ENCODE data around the gene LRRC26. TPM values are rescaled to one million over a fixed set of nuclear protein-coding genes. Genes with fewer than 3 reads are reported as not detected.
A peak's percentile ranks its signal among the peaks of the same experiment; 100 is the strongest.

LRRC26 gene
- total RNA-seq, 3 donors from 2014 or later = 18.7 to 63.0 (median 58.9) TPM

GRCh38 chr9:137165250-137165836 is 4.5 kb downstream of the LRRC26 start:
- no peak for ATAC-seq
- intact Hi-C loops (cut with DNase I, micrococcal nuclease) = no loop called here

DNA sequence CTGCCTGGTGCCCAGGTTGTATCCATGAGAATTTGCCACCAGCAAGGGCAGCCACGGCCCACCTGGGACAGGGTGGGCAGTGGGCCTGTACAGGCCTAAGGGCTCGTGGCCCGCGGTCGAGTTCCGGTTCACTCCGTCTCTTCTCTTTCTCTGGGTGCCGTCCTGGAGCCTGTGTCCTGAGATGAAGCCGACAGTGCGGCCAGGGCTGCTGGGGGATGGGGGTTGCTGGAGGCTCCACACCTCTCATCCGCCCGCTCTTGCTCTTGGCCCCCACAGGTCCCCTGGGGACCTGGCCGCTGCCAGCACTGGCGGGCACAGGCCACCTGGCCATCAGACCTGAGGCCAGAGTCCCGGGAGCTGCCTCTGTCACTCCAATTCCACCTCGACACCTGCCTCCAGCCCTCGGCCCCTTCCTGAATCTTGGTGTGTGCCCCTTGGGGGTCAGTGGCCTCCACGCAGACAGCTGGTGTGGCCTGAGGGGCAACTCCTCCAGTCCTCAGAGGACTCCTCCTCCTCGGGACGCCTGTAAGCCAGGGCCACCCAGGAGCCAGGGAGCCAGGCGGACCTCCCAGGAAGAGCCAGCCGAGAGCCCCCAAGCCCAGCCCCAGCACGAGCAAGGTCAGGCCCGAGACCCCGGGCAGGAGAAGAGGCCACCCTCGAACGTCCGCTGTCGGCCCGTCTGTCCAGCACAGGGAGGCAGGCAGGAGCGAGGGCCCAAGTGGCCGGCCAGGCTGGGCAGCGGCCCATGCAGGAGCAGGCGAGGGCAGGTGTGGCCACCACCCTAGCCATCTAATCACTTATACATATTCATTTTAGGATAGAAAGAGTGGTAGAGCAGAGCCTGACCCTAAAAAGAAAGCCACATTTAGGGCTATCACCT is 5.2 kb downstream of the LRRC26 start:
- intact Hi-C loops (cut with DNase I, micrococcal nuclease) = no loop called here
- Histone ChIP-seq H3K4me3 (no peak overlapping the region), H3K4me1 (ENCODE audit: low read depth) (peaks cover 39% of the 10 kb centered on the region), H3K9me3 (no peaks in the 10 kb centered on the region), H3K36me3 (ENCODE audit: low read depth) (no peaks in the 10 kb centered on the region)
- no peak for TF ChIP-seq CTCF (IDR thresholded peaks at IDR 0.05)
- DNase-seq (no peak), ATAC-seq (no peak)

More at GRCh38 chr9:137165250-137165836, 4.5 kb downstream of the LRRC26 start:
- no peak for TF ChIP-seq CTCF (IDR thresholded peaks at IDR 0.05)
- no peak for DNase-seq
- H3K4me3 ChIP-seq = no peak overlapping the region
- no peaks in the 10 kb centered on the region for H3K9me3 ChIP-seq
- peaks cover 45% of the 10 kb centered on the region for H3K4me1 ChIP-seq (ENCODE audit: low read depth)
- H3K36me3 ChIP-seq (ENCODE audit: low read depth) = no peaks in the 10 kb centered on the region

GRCh38 chr9:137163805-137164204 is 6.0 kb downstream of the LRRC26 start:
- H3K4me3 ChIP-seq = no peak overlapping the region

DNA sequence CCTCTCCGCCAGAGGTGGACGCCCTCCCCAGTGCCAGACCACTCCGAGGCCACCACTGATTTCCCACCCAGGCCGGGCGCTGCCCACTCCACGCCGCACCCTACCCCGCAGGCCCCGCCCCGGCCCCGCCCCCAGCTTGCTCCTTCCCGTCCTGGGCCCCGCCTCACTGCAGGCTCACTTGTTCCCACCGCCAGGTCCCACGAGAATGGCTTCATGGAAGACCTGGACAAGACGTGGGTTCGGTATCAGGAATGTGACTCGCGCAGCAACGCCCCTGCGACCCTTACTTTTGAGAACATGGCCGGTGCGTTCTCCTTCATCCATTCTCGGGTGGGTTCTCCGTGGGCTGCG is 6.5 kb downstream of the LRRC26 start:
- Histone ChIP-seq H3K9me3 (no peaks in the 10 kb centered on the region), H3K4me1 (ENCODE audit: low read depth) (peaks cover 27% of the 10 kb centered on the region), H3K36me3 (ENCODE audit: low read depth) (no peaks in the 10 kb centered on the region), H3K4me3 (no peak overlapping the region)
- DNase-seq (no peak), ATAC-seq (peak; percentile 5)
- intact Hi-C loops (cut with DNase I, micrococcal nuclease) = no loop called here
- TF ChIP-seq CTCF (IDR thresholded peaks at IDR 0.05) = no peak

More at GRCh38 chr9:137163805-137164204, 6.0 kb downstream of the LRRC26 start:
- DNase-seq = no peak
- Histone ChIP-seq H3K4me1 (ENCODE audit: low read depth) (peaks cover 31% of the 10 kb centered on the region), H3K9me3 (no peaks in the 10 kb centered on the region), H3K36me3 (ENCODE audit: low read depth) (no peaks in the 10 kb centered on the region)
- no peak for ATAC-seq
- intact Hi-C loops (cut with DNase I, micrococcal nuclease) = no loop called here
- no peak for TF ChIP-seq CTCF (IDR thresholded peaks at IDR 0.05)

GRCh38 chr9:137162505-137163364 is 7.1 kb downstream of the LRRC26 start:
- ATAC-seq = peak; percentile 75
- intact Hi-C loops (cut with DNase I, micrococcal nuclease) = no loop called here
- Histone ChIP-seq H3K9me3 (no peaks in the 10 kb centered on the region), H3K36me3 (ENCODE audit: low read depth) (no peaks in the 10 kb centered on the region), H3K4me1 (ENCODE audit: low read depth) (peaks cover 21% of the 10 kb centered on the region), H3K4me3 (no peak overlapping the region)
- DNase-seq = peak in 2 of 3 donors; percentile 67 to 73
- TF ChIP-seq CTCF (IDR thresholded peaks at IDR 0.05) = no peak

Measured in mucosa of descending colon (tissue), 3 donors.